ENCODE measurements around the gene STAT5B. TPM values are rescaled to one million over a fixed set of nuclear protein-coding genes. Genes with fewer than 3 reads are reported as not detected.
"Not testable (repeated sequence)": the region's sequence is repeated elsewhere in the genome, so short reads cannot be mapped to it uniquely, and the experiment has no call there.

Gene STAT5B
- total RNA-seq, 2 donors from 2014 or later: 35.7 to 51.4 TPM

- no peak overlapping the region for H3K9ac ChIP-seq (ENCODE audit: extremely low read depth, low read length, poor library complexity, severe bottlenecking)
- H3K4me3 ChIP-seq (ENCODE audit: low read length): no peak overlapping the region
- DNase-seq: no peak
- peaks cover 9% of the 10 kb centered on the region for H3K36me3 ChIP-seq (ENCODE audit: control insufficient read depth, insufficient read depth, low read length)
- H3K27ac ChIP-seq (ENCODE audit: low read depth, low read length): no peak overlapping the region
- Mint-ChIP-seq H3K4me1 (peaks cover 13% of the 10 kb centered on the region), H3K4me3 (no peak overlapping the region), H3K27me3 (ENCODE audit: insufficient read depth) (no peaks in the 10 kb centered on the region), H3K9me3 (no peaks in the 10 kb centered on the region), H3K36me3 (ENCODE audit: low read depth) (no peaks in the 10 kb centered on the region), H3K27ac (peak overlapping the region; percentile 3)
- H3K9me3 ChIP-seq (ENCODE audit: control insufficient read depth, low read length): no peaks in the 10 kb centered on the region
- peak; percentile 54 for TF ChIP-seq CTCF (conservative IDR thresholded peaks at IDR 0.05)
- 92 to 98% methylated on average over 4 to 5 of the region's 5 CpGs for WGBS, 2 experiments (ENCODE audit: insufficient coverage in 1 of 2, insufficient read length in 1 of 2)
- H3K27me3 ChIP-seq (ENCODE audit: control insufficient read depth, insufficient read depth, low read length, poor library complexity, severe bottlenecking): no peaks in the 10 kb centered on the region
- no peaks in the 10 kb centered on the region for H3K4me1 ChIP-seq (ENCODE audit: control insufficient read depth, insufficient read depth, low read length)
Observed at GRCh38 chr17:42243493-42243982, 32.7 kb downstream of the STAT5B start.

- H3K27me3 ChIP-seq (ENCODE audit: control insufficient read depth, insufficient read depth, low read length, poor library complexity, severe bottlenecking): no peaks in the 10 kb centered on the region
- no peaks in the 10 kb centered on the region for H3K36me3 Mint-ChIP-seq (ENCODE audit: low read depth)
- WGBS, 2 experiments (ENCODE audit: insufficient coverage in 1 of 2, insufficient read length in 1 of 2): no CpG with 5 or more reads among the region's 1 CpG
- no peak overlapping the region for H3K27ac Mint-ChIP-seq
- H3K9ac ChIP-seq (ENCODE audit: extremely low read depth, low read length, poor library complexity, severe bottlenecking): no peak overlapping the region
- no peaks in the 10 kb centered on the region for H3K4me1 ChIP-seq (ENCODE audit: control insufficient read depth, insufficient read depth, low read length)
- H3K4me1 Mint-ChIP-seq: peaks cover 13% of the 10 kb centered on the region
- peaks cover 2% of the 10 kb centered on the region for H3K36me3 ChIP-seq (ENCODE audit: control insufficient read depth, insufficient read depth, low read length)
- H3K9me3 Mint-ChIP-seq: no peaks in the 10 kb centered on the region
- no peak overlapping the region for H3K4me3 Mint-ChIP-seq
- no peak for DNase-seq
- H3K9me3 ChIP-seq (ENCODE audit: control insufficient read depth, low read length): no peaks in the 10 kb centered on the region
- no peak overlapping the region for H3K4me3 ChIP-seq (ENCODE audit: low read length)
- H3K27me3 Mint-ChIP-seq (ENCODE audit: insufficient read depth): no peaks in the 10 kb centered on the region
- no peak overlapping the region for H3K27ac ChIP-seq (ENCODE audit: low read depth, low read length)
- no peak for TF ChIP-seq CTCF (conservative IDR thresholded peaks at IDR 0.05)
Observed at GRCh38 chr17:42241871-42242270, 34.3 kb downstream of the STAT5B start.

- H3K9ac ChIP-seq (ENCODE audit: extremely low read depth, low read length, poor library complexity, severe bottlenecking); H3K4me3 Mint-ChIP-seq; H3K4me3 ChIP-seq (ENCODE audit: low read length); H3K27ac ChIP-seq (ENCODE audit: low read depth, low read length); H3K4me1 ChIP-seq (ENCODE audit: control insufficient read depth, insufficient read depth, low read length); H3K27me3 Mint-ChIP-seq (ENCODE audit: insufficient read depth); H3K27me3 ChIP-seq (ENCODE audit: control insufficient read depth, insufficient read depth, low read length, poor library complexity, severe bottlenecking); H3K36me3 Mint-ChIP-seq (ENCODE audit: low read depth); H3K36me3 ChIP-seq (ENCODE audit: control insufficient read depth, insufficient read depth, low read length); H3K9me3 ChIP-seq (ENCODE audit: control insufficient read depth, low read length); H3K9me3 Mint-ChIP-seq; H3K27ac Mint-ChIP-seq; DNase-seq: not testable (repeated sequence)
- 93% methylated on average over 3 to 4 of the region's 4 CpGs for WGBS, 2 experiments (ENCODE audit: insufficient coverage in 1 of 2, insufficient read length in 1 of 2)
- H3K4me1 Mint-ChIP-seq: peaks cover 13% of the 10 kb centered on the region
Observed at GRCh38 chr17:42240863-42241262, 35.3 kb downstream of the STAT5B start.

- Histone ChIP-seq H3K4me1 (ENCODE audit: control insufficient read depth, insufficient read depth, low read length) (no peaks in the 10 kb centered on the region), H3K9me3 (ENCODE audit: control insufficient read depth, low read length) (no peaks in the 10 kb centered on the region), H3K4me3 (ENCODE audit: low read length) (no peak overlapping the region), H3K9ac (ENCODE audit: extremely low read depth, low read length, poor library complexity, severe bottlenecking) (no peak overlapping the region), H3K36me3 (ENCODE audit: control insufficient read depth, insufficient read depth, low read length) (peaks cover 2% of the 10 kb centered on the region), H3K27ac (ENCODE audit: low read depth, low read length) (no peak overlapping the region), H3K27me3 (ENCODE audit: control insufficient read depth, insufficient read depth, low read length, poor library complexity, severe bottlenecking) (no peaks in the 10 kb centered on the region)
- H3K4me1 Mint-ChIP-seq: peaks cover 13% of the 10 kb centered on the region
- no peak for TF ChIP-seq CTCF (conservative IDR thresholded peaks at IDR 0.05)
- 91 to 97% methylated on average over 4 to 5 of the region's 5 CpGs for WGBS, 2 experiments (ENCODE audit: insufficient coverage in 1 of 2, insufficient read length in 1 of 2)
- H3K36me3 Mint-ChIP-seq (ENCODE audit: low read depth): no peaks in the 10 kb centered on the region
- H3K27me3 Mint-ChIP-seq (ENCODE audit: insufficient read depth): no peaks in the 10 kb centered on the region
- H3K4me3 Mint-ChIP-seq: no peak overlapping the region
- DNase-seq: no peak
- no peaks in the 10 kb centered on the region for H3K9me3 Mint-ChIP-seq
- H3K27ac Mint-ChIP-seq: no peak overlapping the region
Observed at GRCh38 chr17:42240201-42240600, 36.0 kb downstream of the STAT5B start.

- H3K4me1 ChIP-seq (ENCODE audit: control insufficient read depth, insufficient read depth, low read length); H3K27ac ChIP-seq (ENCODE audit: low read depth, low read length); H3K4me3 Mint-ChIP-seq; H3K9me3 Mint-ChIP-seq; H3K27ac Mint-ChIP-seq; H3K9ac ChIP-seq (ENCODE audit: extremely low read depth, low read length, poor library complexity, severe bottlenecking); H3K27me3 Mint-ChIP-seq (ENCODE audit: insufficient read depth); H3K36me3 ChIP-seq (ENCODE audit: control insufficient read depth, insufficient read depth, low read length); H3K36me3 Mint-ChIP-seq (ENCODE audit: low read depth); H3K4me3 ChIP-seq (ENCODE audit: low read length); H3K9me3 ChIP-seq (ENCODE audit: control insufficient read depth, low read length); H3K27me3 ChIP-seq (ENCODE audit: control insufficient read depth, insufficient read depth, low read length, poor library complexity, severe bottlenecking); DNase-seq: not testable (repeated sequence)
- peaks cover 14% of the 10 kb centered on the region for H3K4me1 Mint-ChIP-seq
- 84 to 99% methylated on average over 3 to 6 of the region's 7 CpGs for WGBS, 2 experiments (ENCODE audit: insufficient coverage in 1 of 2, insufficient read length in 1 of 2)
Observed at GRCh38 chr17:42239576-42239975, 36.6 kb downstream of the STAT5B start.

All from endodermal cell (in vitro differentiated cells).